HG02943 (cell line): ENCODE data around the gene EIF2S1.
"Not testable (repeated sequence)": the region's sequence is repeated elsewhere in the genome, so short reads cannot be mapped to it uniquely, and the experiment has no call there.

Experiments used
- ATAC-seq: cut with Tn5 transposase; IDR thresholded peaks from one replicate; pipeline ENCODE4 v1.9.1; 2021; ENCODE audit warnings: mild to moderate bottlenecking, low read depth, moderate library complexity; ENCODE audit not compliant: unreplicated experiment

The EIF2S1 gene

GRCh38 chr14:67371247-67372148 is 11.4 kb downstream of the EIF2S1 start:
- no peak for ATAC-seq

- no peak for ATAC-seq
These were observed 12.7 kb downstream of the EIF2S1 start for GRCh38 chr14:67372833-67373232.

GRCh38 chr14:67373347-67373746 is 13.2 kb downstream of the EIF2S1 start:
- ATAC-seq, result no peak

GRCh38 chr14:67377916-67378315 is 17.8 kb downstream of the EIF2S1 start:
- ATAC-seq, result no peak

- ATAC-seq, result no peak
These were observed 25.0 kb downstream of the EIF2S1 start for GRCh38 chr14:67385120-67385519.

- no peak for ATAC-seq
These were observed 25.5 kb downstream of the EIF2S1 start for GRCh38 chr14:67385618-67386017.

GRCh38 chr14:67387195-67387594 is 27.1 kb downstream of the EIF2S1 start:
- no peak for ATAC-seq

- ATAC-seq, result no peak
These were observed 29.1 kb downstream of the EIF2S1 start for GRCh38 chr14:67389275-67389674.

- no peak for ATAC-seq
These were observed 29.8 kb downstream of the EIF2S1 start for GRCh38 chr14:67389811-67390534.

- no peak for ATAC-seq
These were observed 31.1 kb downstream of the EIF2S1 start for GRCh38 chr14:67391268-67391667.

- ATAC-seq, result no peak
These were observed 32.0 kb downstream of the EIF2S1 start for GRCh38 chr14:67392123-67392522.

GRCh38 chr14:67392800-67393199 is 32.7 kb downstream of the EIF2S1 start:
- ATAC-seq, result no peak

- ATAC-seq, result no peak
These were observed 33.6 kb downstream of the EIF2S1 start for GRCh38 chr14:67393689-67394088.

GRCh38 chr14:67395086-67395875 is 35.2 kb downstream of the EIF2S1 start:
- ATAC-seq, result no peak

- no peak for ATAC-seq
These were observed 35.7 kb downstream of the EIF2S1 start for GRCh38 chr14:67395876-67396189.

GRCh38 chr14:67396381-67396970 is 36.3 kb downstream of the EIF2S1 start:
- ATAC-seq, result no peak

- ATAC-seq, result no peak
These were observed 37.4 kb downstream of the EIF2S1 start for GRCh38 chr14:67397536-67397935.

GRCh38 chr14:67400434-67400833 is 40.3 kb downstream of the EIF2S1 start:
- ATAC-seq, result no peak

GRCh38 chr14:67405771-67406170 is 45.6 kb downstream of the EIF2S1 start:
- ATAC-seq, result no peak

- not testable (repeated sequence) for ATAC-seq
These were observed 48.1 kb downstream of the EIF2S1 start for GRCh38 chr14:67408122-67408801.
